Keratinocyte (primary cell): ENCODE results near the gene INSRR.

ENCODE experiments used
- EZH2 ChIP-seq: IDR thresholded peaks from one replicate; pipeline ENCODE4 v1.6.1; 2012; ENCODE audit warnings: inconsistent platforms, mild to moderate bottlenecking, low read length, moderate library complexity
- TF ChIP-seq, protein P1 (sequence below), 3 experiments: IDR thresholded peaks in 1 of 3; conservative IDR thresholded peaks in 1 of 3; optimal IDR thresholded peaks in 1 of 3; 2 replicates in 2 of 3; 3 replicates in 1 of 3; pipeline versions ENCODE3 to v1.5.1; 2011; ENCODE audit warnings: low read length in 3 of 3, mild to moderate bottlenecking in 3 of 3, moderate library complexity in 2 of 3, control low read depth in 1 of 3, inconsistent platforms in 1 of 3; ENCODE audit not compliant: insufficient read depth in 2 of 3; ENCODE audit errors: extremely low read depth in 1 of 3

DNA sequence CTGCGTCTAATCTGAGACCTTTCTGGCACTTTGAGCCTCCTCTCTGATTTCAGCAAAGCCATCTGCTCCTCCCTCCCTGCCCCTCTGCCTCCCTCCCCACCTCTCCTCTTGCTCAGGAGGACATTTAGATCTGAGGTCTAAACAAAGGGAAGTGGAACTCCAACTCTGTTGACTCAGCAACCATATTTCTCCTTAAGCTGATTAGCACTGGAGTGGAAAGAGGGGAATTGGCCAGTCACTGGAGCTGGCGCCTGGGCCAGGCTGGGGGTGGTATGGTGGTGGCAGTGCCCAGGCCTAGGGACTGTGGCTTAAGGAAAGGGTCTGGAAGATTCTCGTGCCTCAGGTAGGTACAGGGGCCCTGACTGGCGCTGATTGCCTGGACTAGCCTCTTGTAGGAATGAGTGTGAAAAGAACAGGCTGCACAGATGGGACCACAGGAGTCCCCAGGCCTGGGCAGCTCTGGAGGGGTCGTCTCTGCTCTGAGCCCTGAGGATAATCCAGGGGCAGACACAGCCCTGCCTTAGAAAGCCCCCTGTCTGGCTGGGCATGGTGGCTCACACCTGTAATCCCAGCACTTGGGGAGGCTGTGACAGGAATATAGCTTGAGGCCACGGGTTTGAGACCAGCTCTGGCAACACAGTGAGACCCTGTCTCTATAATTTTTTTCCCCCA lies 54.2 kb downstream of the INSRR start:
- TF ChIP-seq, protein P1, sequence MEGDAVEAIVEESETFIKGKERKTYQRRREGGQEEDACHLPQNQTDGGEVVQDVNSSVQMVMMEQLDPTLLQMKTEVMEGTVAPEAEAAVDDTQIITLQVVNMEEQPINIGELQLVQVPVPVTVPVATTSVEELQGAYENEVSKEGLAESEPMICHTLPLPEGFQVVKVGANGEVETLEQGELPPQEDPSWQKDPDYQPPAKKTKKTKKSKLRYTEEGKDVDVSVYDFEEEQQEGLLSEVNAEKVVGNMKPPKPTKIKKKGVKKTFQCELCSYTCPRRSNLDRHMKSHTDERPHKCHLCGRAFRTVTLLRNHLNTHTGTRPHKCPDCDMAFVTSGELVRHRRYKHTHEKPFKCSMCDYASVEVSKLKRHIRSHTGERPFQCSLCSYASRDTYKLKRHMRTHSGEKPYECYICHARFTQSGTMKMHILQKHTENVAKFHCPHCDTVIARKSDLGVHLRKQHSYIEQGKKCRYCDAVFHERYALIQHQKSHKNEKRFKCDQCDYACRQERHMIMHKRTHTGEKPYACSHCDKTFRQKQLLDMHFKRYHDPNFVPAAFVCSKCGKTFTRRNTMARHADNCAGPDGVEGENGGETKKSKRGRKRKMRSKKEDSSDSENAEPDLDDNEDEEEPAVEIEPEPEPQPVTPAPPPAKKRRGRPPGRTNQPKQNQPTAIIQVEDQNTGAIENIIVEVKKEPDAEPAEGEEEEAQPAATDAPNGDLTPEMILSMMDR (optimal IDR thresholded peaks at IDR 0.05 in 1 of 3, IDR thresholded peaks at IDR 0.05 in 1 of 3, conservative IDR thresholded peaks at IDR 0.05 in 1 of 3; ENCODE audit: extremely low read depth in 1 of 3, insufficient read depth in 2 of 3, low read length in 3 of 3), result no peak
- no peak for TF ChIP-seq EZH2
